ENCODE data around the gene SPRY4. TPM values are rescaled to one million over a fixed set of nuclear protein-coding genes. Genes with fewer than 3 reads are reported as not detected.

The SPRY4 gene
- total and polyA plus RNA-seq, 2 of the 13 experiments (the other 11 are each of a cell fraction or from before 2014, with no cell fraction given) = 8.9 to 17.8 TPM

GRCh38 chr5:142324871-142325724 is at the start of gene SPRY4 (continued):
- TF ChIP-seq RXRA (CRISPR knock-in tag; IDR thresholded peaks at IDR 0.05) (peak; percentile 49; the same call in 1 of the 2 replicates), KLF9 (CRISPR knock-in tag; IDR thresholded peaks at IDR 0.05; ENCODE audit: low read depth) (peak; percentile 55; the same call in 1 of the 2 replicates), ZBTB1 (CRISPR knock-in tag; IDR thresholded peaks at IDR 0.05; ENCODE audit: borderline replicate concordance) (no peak), TEAD2 (CRISPR knock-in tag; IDR thresholded peaks at IDR 0.05) (no peak), ZNF530 (CRISPR knock-in tag; IDR thresholded peaks at IDR 0.05; ENCODE audit: low read depth) (no peak), GLI4 (CRISPR knock-in tag; IDR thresholded peaks at IDR 0.05; ENCODE audit: borderline replicate concordance) (0 out of 2 replicates have a peak, but pooled peaks have one; percentile 15), GATAD2A (CRISPR knock-in tag; IDR thresholded peaks at IDR 0.05) (peak; percentile 58), IRF2 (CRISPR knock-in tag; IDR thresholded peaks at IDR 0.05) (peak; percentile 62), TAF1 (CRISPR knock-in tag; IDR thresholded peaks at IDR 0.05) (peak; percentile 95), AKAP8 (CRISPR knock-in tag; IDR thresholded peaks at IDR 0.05) (peak; percentile 80), ISX (CRISPR knock-in tag; conservative IDR thresholded peaks at IDR 0.05) (no peak), BATF2 (CRISPR knock-in tag; IDR thresholded peaks at IDR 0.05) (no peak), ZNF552 (CRISPR knock-in tag; IDR thresholded peaks at IDR 0.05; ENCODE audit: borderline replicate concordance) (peak; percentile 84), ZFX (CRISPR knock-in tag; IDR thresholded peaks at IDR 0.05; ENCODE audit: low read depth) (peak; percentile 30), RBM39 (IDR thresholded peaks at IDR 0.05; ENCODE audit: low read depth, low read length, poor library complexity, severe bottlenecking) (peak; percentile 7), ZBTB49 (CRISPR knock-in tag; IDR thresholded peaks at IDR 0.05; ENCODE audit: borderline replicate concordance) (no peak), ZNF670 (CRISPR knock-in tag; IDR thresholded peaks at IDR 0.05; ENCODE audit: borderline replicate concordance) (no peak), NFYC (CRISPR knock-in tag; IDR thresholded peaks at IDR 0.05) (0 out of 2 replicates have a peak, but pooled peaks have one; percentile 40), HBP1 (CRISPR knock-in tag; IDR thresholded peaks at IDR 0.05; ENCODE audit: low read depth) (peak; percentile 90; the same call in 1 of the 2 replicates), ZNF678 (CRISPR knock-in tag; IDR thresholded peaks at IDR 0.05) (no peak), SRSF1 (optimal IDR thresholded peaks at IDR 0.05; ENCODE audit: low read depth, low read length) (peak; percentile 64), SKIL (CRISPR knock-in tag; IDR thresholded peaks at IDR 0.05; ENCODE audit: borderline replicate concordance) (peak; percentile 10; the same call in 1 of the 2 replicates), REXO4 (CRISPR knock-in tag; IDR thresholded peaks at IDR 0.05; ENCODE audit: borderline replicate concordance) (no peak)

Data from HepG2 (cell line).